HFFc6 (cell line): ENCODE results near the gene ERICH6. TPM values are rescaled to one million over a fixed set of nuclear protein-coding genes. Genes with fewer than 3 reads are reported as not detected.

Experiments used
- DNase-seq: peaks from one replicate; pipeline ENCODE4 v3.0.0-alpha.2; 2018
- H3K27ac Mint-ChIP-seq: 2 replicates; pipeline ENCODE4 v1.8.0; 2020; ENCODE audit warnings: mild to moderate bottlenecking, mixed read lengths
- H3K27me3 Mint-ChIP-seq: 2 replicates; pipeline ENCODE4 v1.8.0; 2021; ENCODE audit warnings: mild to moderate bottlenecking, moderate library complexity, mixed read lengths; ENCODE audit not compliant: insufficient read depth
- H3K36me3 Mint-ChIP-seq: 2 replicates; pipeline ENCODE4 v1.8.0; 2021; ENCODE audit warnings: low read depth, mixed read lengths
- H3K4me1 Mint-ChIP-seq: 2 replicates; pipeline ENCODE4 v1.8.0; 2020; ENCODE audit warnings: low read depth, mixed read lengths
- H3K4me3 Mint-ChIP-seq: 2 replicates; pipeline ENCODE4 v1.8.0; 2020; ENCODE audit warnings: mild to moderate bottlenecking, moderate library complexity, mixed read lengths
- H3K9me3 Mint-ChIP-seq: 2 replicates; pipeline ENCODE4 v1.8.0; 2020; ENCODE audit warnings: mild to moderate bottlenecking, mixed read lengths
- CTCF ChIP-seq: fragments of 200-600 bp; sonication (generic); IDR thresholded peaks from 2 replicates; pipeline ENCODE4 v1.5.0; 2021; ENCODE audit warnings: antibody characterized with exemption, mild to moderate bottlenecking
- total RNA-seq, 6 experiments: library from RNA; stranded (reverse); fragmentation: NEBNext Ultra II Directional; extraction: Animal tissue kit (Norgen Biotek cat#: 25700); gene quantifications; 2 replicates in 1 of 6; 3 replicates in 5 of 6; pipeline ENCODE4 v1.2.3, GENCODE V29; 2021

Gene ERICH6
- total RNA-seq, 6 experiments from 2014 or later = 0.30 TPM; not detected in 5

DNA sequence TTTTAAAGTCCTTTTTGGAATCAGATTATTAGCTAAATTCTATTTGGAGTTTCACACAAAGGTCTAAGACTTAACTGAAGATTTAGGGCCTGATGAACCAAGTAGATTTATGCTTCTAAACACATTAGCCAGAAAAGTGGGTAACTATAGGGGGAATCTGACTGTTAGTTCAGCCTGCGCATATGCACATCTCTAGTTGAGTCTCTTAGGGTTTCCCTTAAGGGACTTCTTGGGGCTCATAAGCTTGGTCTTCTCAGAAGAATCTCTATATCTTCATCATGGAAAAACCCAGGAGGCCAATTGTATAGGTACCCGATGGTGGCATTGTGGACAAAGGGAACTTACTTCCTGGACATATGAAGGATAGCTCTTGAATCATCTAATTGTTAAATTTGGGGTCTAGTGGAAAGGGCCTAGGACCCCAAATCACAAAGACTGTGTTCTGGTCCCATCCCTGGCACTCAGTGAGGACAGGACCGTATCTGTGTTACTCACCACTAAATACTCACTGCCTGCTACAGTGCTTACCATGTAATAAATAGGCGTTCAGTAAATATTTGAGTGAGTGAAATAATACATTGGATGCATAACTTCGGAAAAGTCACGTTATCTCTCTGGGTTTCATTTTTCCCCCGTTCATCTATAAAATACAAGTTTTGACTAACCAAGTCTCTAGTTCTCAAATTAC, 83.6 kb downstream of the ERICH6 start:
- Mint-ChIP-seq H3K4me3 (no peak overlapping the region), H3K4me1 (peaks cover 29% of the 10 kb centered on the region), H3K9me3 (no peaks in the 10 kb centered on the region), H3K27me3 (no peaks in the 10 kb centered on the region), H3K27ac (no peak overlapping the region), H3K36me3 (peaks cover 3% of the 10 kb centered on the region)
- no peak for TF ChIP-seq CTCF
- no peak for DNase-seq

DNA sequence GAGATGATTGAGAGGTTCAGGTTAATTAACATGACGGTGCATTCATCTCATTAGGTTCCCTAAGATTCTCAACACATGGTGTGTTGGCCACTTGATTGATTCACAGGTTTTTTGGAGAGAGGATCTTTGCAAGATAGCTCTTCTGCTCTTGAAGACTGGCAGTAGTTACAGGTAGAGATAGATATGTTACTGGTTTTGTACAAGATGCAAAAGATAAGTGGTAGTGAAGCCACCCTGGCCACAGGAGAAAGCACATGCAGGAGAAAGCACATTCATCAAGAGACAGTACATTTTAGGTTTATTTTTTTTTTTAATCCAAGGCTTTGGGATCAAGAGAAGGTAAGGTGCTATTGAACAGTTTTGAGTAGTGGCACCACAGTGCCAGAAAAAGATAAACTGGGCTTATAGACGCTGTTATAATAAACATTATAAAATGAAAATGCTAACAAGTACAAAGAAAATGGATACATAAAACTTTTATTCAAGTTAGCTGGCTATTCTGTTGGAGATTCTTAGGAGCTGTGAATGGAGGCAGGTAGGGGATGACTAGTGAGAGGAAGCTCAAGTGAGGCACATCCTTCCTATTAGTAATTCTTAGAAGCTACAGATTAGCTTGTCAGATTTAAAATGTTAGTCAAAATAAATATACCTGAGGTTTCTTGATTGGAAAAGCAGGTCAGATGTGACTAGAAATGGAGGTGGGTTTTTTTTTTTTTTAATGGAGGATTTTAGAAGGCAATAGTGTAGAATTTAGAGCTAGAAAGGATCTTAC, 89.8 kb downstream of the ERICH6 start:
- Mint-ChIP-seq H3K36me3 (peaks cover 20% of the 10 kb centered on the region), H3K4me1 (peaks cover 19% of the 10 kb centered on the region), H3K27ac (no peak overlapping the region; the same call in 1 of the 2 replicates), H3K4me3 (no peak overlapping the region), H3K27me3 (no peaks in the 10 kb centered on the region), H3K9me3 (no peaks in the 10 kb centered on the region)
- TF ChIP-seq CTCF = no peak
- DNase-seq = no peak

DNA sequence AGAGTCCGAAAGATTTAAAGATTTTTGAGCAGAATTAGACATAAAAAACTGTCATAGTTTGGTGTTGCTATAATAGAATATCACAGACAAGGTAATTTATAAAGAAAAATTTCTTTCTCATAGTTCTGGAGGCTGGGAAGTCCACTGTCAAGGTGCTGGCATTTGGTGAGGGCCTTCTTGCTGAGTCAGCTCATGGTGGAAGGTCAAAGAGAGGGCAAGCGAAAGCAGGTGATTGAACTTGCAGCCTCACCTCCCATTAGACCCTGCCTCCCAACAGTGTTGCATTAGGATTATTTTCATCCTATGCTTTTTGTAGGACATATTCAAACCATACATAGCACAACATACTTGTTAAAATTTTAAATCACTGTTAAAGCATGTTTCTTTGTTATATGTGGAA, 90.7 kb downstream of the ERICH6 start:
- peaks cover 20% of the 10 kb centered on the region for H3K36me3 Mint-ChIP-seq
- no peak overlapping the region for H3K27ac Mint-ChIP-seq
- no peaks in the 10 kb centered on the region for H3K9me3 Mint-ChIP-seq
- peaks cover 27% of the 10 kb centered on the region for H3K4me1 Mint-ChIP-seq
- no peak for TF ChIP-seq CTCF
- no peak for DNase-seq
- H3K27me3 Mint-ChIP-seq = no peaks in the 10 kb centered on the region
- no peak overlapping the region for H3K4me3 Mint-ChIP-seq

DNA sequence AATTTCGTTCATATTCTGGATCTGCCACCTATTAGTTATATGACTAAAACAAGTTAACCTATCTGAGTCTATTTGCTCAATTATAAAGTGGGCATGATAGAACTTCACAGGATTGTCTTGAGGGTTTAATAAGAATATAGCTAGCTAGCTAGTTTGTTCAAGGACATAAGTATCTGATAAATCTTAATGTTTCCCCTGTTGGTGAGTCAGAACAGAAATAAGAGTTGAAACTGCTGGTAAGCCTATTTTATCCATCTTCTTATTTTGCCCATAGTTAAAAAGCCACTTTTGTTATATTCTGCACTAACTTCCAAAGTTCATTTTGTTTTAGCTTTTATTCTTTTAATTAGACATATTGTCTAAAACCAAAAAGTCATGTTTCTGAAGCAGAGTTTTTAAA, 91.2 kb downstream of the ERICH6 start:
- no peaks in the 10 kb centered on the region for H3K27me3 Mint-ChIP-seq
- no peak for TF ChIP-seq CTCF
- no peak overlapping the region for H3K4me3 Mint-ChIP-seq
- H3K27ac Mint-ChIP-seq = no peak overlapping the region
- H3K4me1 Mint-ChIP-seq = peaks cover 32% of the 10 kb centered on the region
- peaks cover 24% of the 10 kb centered on the region for H3K36me3 Mint-ChIP-seq
- H3K9me3 Mint-ChIP-seq = no peaks in the 10 kb centered on the region
- no peak for DNase-seq

- TF ChIP-seq CTCF = no peak
- no peak overlapping the region for H3K4me3 Mint-ChIP-seq
- H3K9me3 Mint-ChIP-seq = no peaks in the 10 kb centered on the region
- no peaks in the 10 kb centered on the region for H3K27me3 Mint-ChIP-seq
- no peak overlapping the region for H3K27ac Mint-ChIP-seq
- H3K36me3 Mint-ChIP-seq = peaks cover 27% of the 10 kb centered on the region
- no peak for DNase-seq
- peaks cover 37% of the 10 kb centered on the region for H3K4me1 Mint-ChIP-seq
Measured at GRCh38 chr3:150611666-150612065, 92.1 kb downstream of the ERICH6 start.
